Right lobe of liver (tissue), 6 donors: ENCODE data around the gene SHLD1. TPM values are rescaled to one million over a fixed set of nuclear protein-coding genes. Genes with fewer than 3 reads are reported as not detected.

ENCODE experiments used
- ATAC-seq, 4 donors: fragments of 200-7000 bp; cut with Tn5 transposase; one replicate each; pipeline ENCODE4 v1.9.1; 2020; ENCODE audit warnings: mild to moderate bottlenecking in 4 of 4, moderate library complexity in 4 of 4
- DNase-seq, 3 donors: peaks; one replicate each; pipeline ENCODE4 v3.0.0-alpha.2; 2020
- H3K27ac ChIP-seq, 3 donors: fragments of 200-600 bp; one replicate each; pipeline ENCODE4 v1.8.0; 2022
- H3K27me3 ChIP-seq, 2 donors: fragments of 200-600 bp; one replicate each; pipeline ENCODE4 v1.8.0; 2022
- H3K36me3 ChIP-seq, 4 donors: fragments of 200-600 bp; sonication (generic) in 1 of 4; one replicate each; pipeline versions ENCODE4 v1.5.1 to v1.8.0; 2017 to 2022; ENCODE audit warnings: control low read depth in 1 of 4
- H3K4me1 ChIP-seq, 4 donors: fragments of 200-600 bp; sonication (generic) in 1 of 4; one replicate each; pipeline versions ENCODE4 v1.5.1 to v1.8.0; 2017 to 2022; ENCODE audit warnings: control low read depth in 1 of 4
- H3K4me3 ChIP-seq, 3 donors: fragments of 200-600 bp; one replicate each; pipeline ENCODE4 v1.8.0; 2022
- H3K9me3 ChIP-seq, 4 donors: fragments of 200-600 bp; sonication (generic) in 1 of 4; one replicate each; pipeline versions ENCODE4 v1.5.1 to v1.8.0; 2017 to 2022; ENCODE audit warnings: control low read depth in 1 of 4
- POLR2A ChIP-seq: fragments of 450-650 bp; IDR thresholded peaks from one replicate; pipeline ENCODE4 v1.6.1; 2017; ENCODE audit warnings: antibody characterized with exemption, mild to moderate bottlenecking
- WGBS: methylation state at CpG from one replicate; pipeline ENCODE4 v1.1.6; 2018; ENCODE audit warnings: low coverage, low lambda C conversion rate; ENCODE audit not compliant: insufficient coverage; ENCODE audit errors: missing lambda C conversion rate; 5-methylcytosine and 5-hydroxymethylcytosine counted together
- intact Hi-C, 2 donors: fragments of 100-400 bp; cut with DNase I; formaldehyde crosslinking; loops; one replicate each; pipeline versions ENCODE4 v1.11.2 to v1.14.1; 2022
- total RNA-seq, 6 experiments: library from RNA; depleted of rRNA in 2 of 6; stranded (reverse); fragments of >200 nt in 2 of 6; fragmentation: NEBNext Ultra II Directional in 3 of 6; extraction: Animal tissue kit (Norgen Biotek cat#: 25700) in 3 of 6; gene quantifications; one replicate each; pipeline versions ENCODE4 v1.1.0 to v1.2.4, GENCODE V29; 2016 to 2023
- TF ChIP-seq, protein P1 (sequence below), 4 donors: fragments of 200-600 bp in 3 of 4; fragments of 450-650 bp in 1 of 4; IDR thresholded peaks; one replicate each; pipeline versions ENCODE4 v1.5.1 to v1.8.0; 2016 to 2022; ENCODE audit warnings: antibody characterized with exemption in 4 of 4, mild to moderate bottlenecking in 2 of 4
- donor health status: DM: no; HTN: yes; CAD: no.
- donor health status: DM: no; HTN: no; CAD: no.
- donor health status: DM: no; HTN: no; CAD: no.
- donor health status: DM: no; HTN: yes; CAD: no.
- donor health status: DM: no; HTN: yes; CAD: no.

SHLD1 gene
- total RNA-seq, 6 experiments from 2014 or later = 0.69 to 1.9 (median 1.4) TPM; not detected in 1

DNA sequence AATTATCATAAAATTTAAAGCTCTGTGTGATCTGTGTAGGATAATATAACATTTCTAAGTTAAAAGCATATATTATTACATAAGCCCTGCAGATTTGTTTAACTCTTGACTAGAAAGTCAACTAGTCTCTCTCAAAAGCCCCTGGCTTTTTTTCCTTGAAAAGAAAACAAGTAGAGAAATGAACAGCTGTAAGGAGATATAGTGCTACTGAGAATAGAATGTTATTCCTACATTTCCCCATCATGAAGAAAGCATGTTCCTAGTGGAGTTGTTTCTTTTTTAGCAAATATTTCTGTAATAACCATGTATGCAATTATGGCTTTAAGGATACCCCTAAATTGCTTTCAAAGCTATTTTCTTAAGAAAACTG is 37.6 kb downstream of the SHLD1 start:
- no peaks in the 10 kb centered on the region for H3K9me3 ChIP-seq
- H3K4me3 ChIP-seq = no peak overlapping the region
- peaks cover 0 to 15% (median 7%) of the 10 kb centered on the region in 4 donors for H3K4me1 ChIP-seq
- TF ChIP-seq, protein P1, sequence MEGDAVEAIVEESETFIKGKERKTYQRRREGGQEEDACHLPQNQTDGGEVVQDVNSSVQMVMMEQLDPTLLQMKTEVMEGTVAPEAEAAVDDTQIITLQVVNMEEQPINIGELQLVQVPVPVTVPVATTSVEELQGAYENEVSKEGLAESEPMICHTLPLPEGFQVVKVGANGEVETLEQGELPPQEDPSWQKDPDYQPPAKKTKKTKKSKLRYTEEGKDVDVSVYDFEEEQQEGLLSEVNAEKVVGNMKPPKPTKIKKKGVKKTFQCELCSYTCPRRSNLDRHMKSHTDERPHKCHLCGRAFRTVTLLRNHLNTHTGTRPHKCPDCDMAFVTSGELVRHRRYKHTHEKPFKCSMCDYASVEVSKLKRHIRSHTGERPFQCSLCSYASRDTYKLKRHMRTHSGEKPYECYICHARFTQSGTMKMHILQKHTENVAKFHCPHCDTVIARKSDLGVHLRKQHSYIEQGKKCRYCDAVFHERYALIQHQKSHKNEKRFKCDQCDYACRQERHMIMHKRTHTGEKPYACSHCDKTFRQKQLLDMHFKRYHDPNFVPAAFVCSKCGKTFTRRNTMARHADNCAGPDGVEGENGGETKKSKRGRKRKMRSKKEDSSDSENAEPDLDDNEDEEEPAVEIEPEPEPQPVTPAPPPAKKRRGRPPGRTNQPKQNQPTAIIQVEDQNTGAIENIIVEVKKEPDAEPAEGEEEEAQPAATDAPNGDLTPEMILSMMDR (IDR thresholded peaks at IDR 0.05) = no peak
- no peak for TF ChIP-seq POLR2A
- no peaks in the 10 kb centered on the region for H3K36me3 ChIP-seq
- peak overlapping the region in 1 of 3 donors; percentile 22 for H3K27ac ChIP-seq
- ATAC-seq = no peak
- DNase-seq = no peak
- H3K27me3 ChIP-seq = no peaks in the 10 kb centered on the region
- intact Hi-C loops = loop anchor here in 1 of 2 donors (10.0 kb wide), 1 partner anchor 233 kb away; no protein-coding TSS in a partner anchor

DNA sequence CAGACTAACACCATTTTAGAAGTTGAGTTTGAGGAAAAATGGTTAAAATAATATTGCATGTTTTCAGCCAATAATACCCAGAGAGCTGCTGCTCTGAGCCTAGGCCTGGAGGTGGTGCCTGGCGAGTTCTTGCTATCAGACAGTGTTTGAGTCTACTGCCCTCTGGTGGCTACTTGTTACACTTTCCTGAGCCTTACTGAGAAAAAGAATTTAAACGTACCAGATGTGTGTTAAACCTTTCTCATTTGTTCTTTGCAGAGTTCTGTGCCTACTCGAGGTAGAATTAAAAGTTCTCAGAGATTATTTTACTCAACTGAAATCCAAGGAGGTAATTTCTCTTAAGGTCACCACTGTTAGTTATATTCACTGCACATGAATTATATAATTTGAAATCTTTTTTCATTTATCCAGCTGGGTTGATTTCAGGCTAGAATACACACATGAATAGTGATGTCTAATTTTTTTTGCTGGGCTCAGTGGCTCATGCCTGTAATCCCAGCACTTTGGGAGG is 38.2 kb downstream of the SHLD1 start:
- Histone ChIP-seq H3K36me3 (no peaks in the 10 kb centered on the region), H3K4me1 (peaks cover 0 to 15% (median 7%) of the 10 kb centered on the region in 4 donors), H3K4me3 (no peak overlapping the region), H3K27me3 (no peaks in the 10 kb centered on the region), H3K27ac (no peak overlapping the region), H3K9me3 (no peaks in the 10 kb centered on the region)
- peak; percentile 97 to 99 (median 98) for ATAC-seq
- WGBS = 4% methylated on average over 3 of the region's 3 CpGs
- TF ChIP-seq POLR2A = no peak
- TF ChIP-seq, protein P1 (IDR thresholded peaks at IDR 0.05) = peak; percentile 86 to 94 (median 91)
- peak; percentile 59 to 77 (median 70) for DNase-seq
- intact Hi-C loops = loop anchor here in 1 of 2 donors (10.0 kb wide), 1 partner anchor 234 kb away; no protein-coding TSS in a partner anchor

DNA sequence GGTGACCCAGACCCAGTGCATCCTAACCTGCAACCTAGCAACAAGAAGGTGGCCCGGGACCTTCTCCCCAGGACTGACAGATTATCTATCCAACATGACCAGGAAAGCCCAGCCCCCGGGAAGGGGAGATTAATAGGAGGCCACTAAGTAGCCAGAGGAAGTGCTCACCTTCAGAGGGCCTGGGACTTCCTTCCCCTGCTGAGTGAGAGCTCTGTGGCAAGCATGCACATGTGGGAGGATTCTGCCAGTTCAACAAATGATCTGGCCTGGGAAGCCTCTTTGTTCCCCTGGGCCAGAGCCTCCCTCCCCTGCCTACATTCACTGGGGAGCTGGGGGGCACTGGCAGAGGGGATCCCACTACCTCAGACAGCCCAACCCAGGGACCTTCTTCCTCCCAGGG is 39.6 kb downstream of the SHLD1 start:
- Histone ChIP-seq H3K36me3 (no peaks in the 10 kb centered on the region), H3K27ac (no peak overlapping the region), H3K4me3 (no peak overlapping the region), H3K27me3 (no peaks in the 10 kb centered on the region), H3K4me1 (peaks cover 0 to 15% (median 7%) of the 10 kb centered on the region in 4 donors), H3K9me3 (no peaks in the 10 kb centered on the region)
- DNase-seq (no peak), ATAC-seq (no peak)
- no CpG with 5 or more reads among the region's 2 CpGs for WGBS
- intact Hi-C loops = loop anchor here in 1 of 2 donors (10.0 kb wide), 1 partner anchor 235 kb away; no protein-coding TSS in a partner anchor
- no peak for TF ChIP-seq POLR2A
- TF ChIP-seq, protein P1 (IDR thresholded peaks at IDR 0.05) = no peak

DNA sequence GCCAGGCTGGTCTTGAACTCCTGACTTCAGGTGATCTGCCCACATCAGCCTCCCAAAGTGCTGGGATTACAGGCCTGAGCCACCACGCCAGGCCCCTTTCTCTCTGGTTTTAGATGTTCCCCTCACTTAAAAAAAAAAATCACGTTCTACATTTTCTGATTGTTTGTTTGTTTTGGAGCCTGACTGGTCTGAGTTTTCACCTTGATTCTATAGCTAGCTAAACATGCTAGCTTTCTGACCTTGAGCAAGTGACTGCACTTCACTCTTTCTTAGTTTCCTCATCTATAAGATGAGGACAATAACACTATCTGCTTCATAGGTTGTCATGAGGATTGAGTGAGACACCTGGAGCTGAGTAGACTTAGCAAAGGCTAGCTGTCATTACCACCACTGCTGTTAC is 43.7 kb downstream of the SHLD1 start:
- Histone ChIP-seq H3K9me3 (no peaks in the 10 kb centered on the region), H3K27me3 (no peaks in the 10 kb centered on the region), H3K4me1 (no peaks in the 10 kb centered on the region), H3K36me3 (no peaks in the 10 kb centered on the region), H3K4me3 (no peak overlapping the region), H3K27ac (no peak overlapping the region)
- DNase-seq (no peak), ATAC-seq (no peak)
- intact Hi-C loops = no loop called here
- no peak for TF ChIP-seq POLR2A
- TF ChIP-seq, protein P1 (IDR thresholded peaks at IDR 0.05) = no peak
- WGBS = 73% methylated on average over 2 of the region's 2 CpGs
